ENCODE data around the gene PTEN. TPM values are rescaled to one million over a fixed set of nuclear protein-coding genes. Genes with fewer than 3 reads are reported as not detected.
"Not testable (repeated sequence)": the region's sequence is repeated elsewhere in the genome, so short reads cannot be mapped to it uniquely, and the experiment has no call there.

PTEN gene
- total RNA-seq, 2 experiments from 2014 or later, result 79.8 to 86.0 TPM

- DNase-seq (no peak), ATAC-seq (ENCODE audit: poor library complexity) (no peak)
- Histone ChIP-seq H3K27me3 (ENCODE audit: control insufficient read depth in 1 of 2, insufficient read depth in 2 of 2, low read length in 2 of 2) (no peaks in the 10 kb centered on the region), H3K4me3 (ENCODE audit: low read length) (no peak overlapping the region), H3K36me3 (ENCODE audit: insufficient read depth, low read length) (peaks cover 10% of the 10 kb centered on the region), H3K27ac (ENCODE audit: low read depth in 1 of 2, low read length in 2 of 2) (no peak overlapping the region), H3K9me3 (ENCODE audit: control insufficient read depth in 1 of 2, insufficient read depth in 1 of 2, low read length in 2 of 2) (no peaks in the 10 kb centered on the region), H3K4me1 (ENCODE audit: insufficient read depth, low read length) (no peaks in the 10 kb centered on the region)
- Mint-ChIP-seq H3K9me3 (no peaks in the 10 kb centered on the region), H3K4me1 (ENCODE audit: low read depth) (peaks cover 70% of the 10 kb centered on the region), H3K27me3 (no peaks in the 10 kb centered on the region), H3K4me3 (peak overlapping the region; percentile 0), H3K27ac (peak overlapping the region; percentile 4), H3K36me3 (ENCODE audit: low read depth) (peaks cover 68% of the 10 kb centered on the region)
- no peak for TF ChIP-seq CTCF (IDR thresholded peaks at IDR 0.05)
- POLR2A ChIA-PET, result interaction anchor here (1.6 to 1.8 kb wide), 2 partner anchors 15 to 17 kb away, joined by 5 to 8 read pairs; partner anchors contain the start of genes KLLN and PTEN
- CTCF ChIA-PET, result interaction anchor here (0.6 to 0.9 kb wide), 2 partner anchors 13 to 45 kb away, joined by 3 to 4 read pairs; no protein-coding TSS in a partner anchor
- intact Hi-C loops (cut with DNase I, micrococcal nuclease), result no loop called here
Measured at GRCh38 chr10:87878664-87879459, 15.4 kb downstream of the PTEN start.

DNA sequence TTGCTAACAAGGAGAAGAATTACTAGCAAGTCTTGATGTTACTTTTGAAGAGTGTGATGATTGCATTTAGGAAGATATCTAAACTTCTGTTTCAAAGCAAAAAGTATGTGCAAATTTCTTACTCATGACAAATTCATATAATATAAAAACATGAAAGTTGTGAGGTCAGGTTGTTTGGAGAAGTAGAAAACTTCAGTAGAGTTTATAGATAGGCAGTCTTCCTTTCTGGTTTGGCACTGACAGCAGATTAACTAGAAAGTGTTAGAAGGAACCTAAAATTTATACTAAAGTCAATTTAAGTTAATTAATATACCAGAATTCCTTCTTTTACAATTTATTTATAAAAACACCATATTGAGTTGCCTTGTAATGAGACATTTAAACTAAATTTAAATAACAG lies 16.9 kb downstream of the PTEN start:
- H3K9me3 Mint-ChIP-seq, result no peaks in the 10 kb centered on the region
- no peak overlapping the region for H3K4me3 Mint-ChIP-seq
- no peaks in the 10 kb centered on the region for H3K27me3 ChIP-seq (ENCODE audit: control insufficient read depth in 1 of 2, insufficient read depth in 2 of 2, low read length in 2 of 2)
- H3K4me1 Mint-ChIP-seq (ENCODE audit: low read depth), result peaks cover 59% of the 10 kb centered on the region
- H3K27me3 Mint-ChIP-seq, result no peaks in the 10 kb centered on the region
- no peak overlapping the region for H3K4me3 ChIP-seq (ENCODE audit: low read length)
- intact Hi-C loops (cut with DNase I, micrococcal nuclease), result loop anchor here in 1 of 2 experiments (5.0 kb wide), 1 partner anchor 37 kb away; no protein-coding TSS in a partner anchor
- no peak for TF ChIP-seq CTCF (IDR thresholded peaks at IDR 0.05)
- no peaks in the 10 kb centered on the region for H3K4me1 ChIP-seq (ENCODE audit: insufficient read depth, low read length)
- no peak for ATAC-seq (ENCODE audit: poor library complexity)
- CTCF ChIA-PET, result no interaction called here
- no peak for DNase-seq
- no peaks in the 10 kb centered on the region for H3K9me3 ChIP-seq (ENCODE audit: control insufficient read depth in 1 of 2, insufficient read depth in 1 of 2, low read length in 2 of 2)
- no peak overlapping the region for H3K27ac ChIP-seq (ENCODE audit: low read depth in 1 of 2, low read length in 2 of 2)
- peak overlapping the region; percentile 24 for H3K27ac Mint-ChIP-seq
- POLR2A ChIA-PET, result interaction anchor here (1.8 kb wide), 1 partner anchor 16 kb away, joined by 8 read pairs; the partner anchor contains the start of genes KLLN and PTEN
- peaks cover 68% of the 10 kb centered on the region for H3K36me3 Mint-ChIP-seq (ENCODE audit: low read depth)
- H3K36me3 ChIP-seq (ENCODE audit: insufficient read depth, low read length), result peaks cover 11% of the 10 kb centered on the region

- POLR2A ChIA-PET, result interaction anchor here (0.6 to 1.7 kb wide), 4 partner anchors 9 to 17 kb away, joined by 3 to 5 read pairs (median 3); partner anchors contain the start of gene PTEN
- peaks cover 22% of the 10 kb centered on the region for H3K36me3 ChIP-seq (ENCODE audit: insufficient read depth, low read length)
- not testable (repeated sequence) for H3K9me3 Mint-ChIP-seq; DNase-seq; H3K27me3 Mint-ChIP-seq; ATAC-seq (ENCODE audit: poor library complexity); H3K4me3 ChIP-seq (ENCODE audit: low read length); H3K27ac ChIP-seq (ENCODE audit: low read depth in 1 of 2, low read length in 2 of 2); H3K4me3 Mint-ChIP-seq; H3K9me3 ChIP-seq (ENCODE audit: control insufficient read depth in 1 of 2, insufficient read depth in 1 of 2, low read length in 2 of 2); H3K27me3 ChIP-seq (ENCODE audit: control insufficient read depth in 1 of 2, insufficient read depth in 2 of 2, low read length in 2 of 2); H3K4me1 ChIP-seq (ENCODE audit: insufficient read depth, low read length); H3K27ac Mint-ChIP-seq
- Mint-ChIP-seq H3K36me3 (ENCODE audit: low read depth) (peaks cover 75% of the 10 kb centered on the region), H3K4me1 (ENCODE audit: low read depth) (peaks cover 62% of the 10 kb centered on the region)
- intact Hi-C loops (cut with DNase I, micrococcal nuclease), result loop anchor here in 1 of 2 experiments (5.0 kb wide), 1 partner anchor 36 kb away; no protein-coding TSS in a partner anchor
- CTCF ChIA-PET, result interaction anchor here (1.2 kb wide), 1 partner anchor 16 kb away, joined by 3 read pairs; no protein-coding TSS in a partner anchor
Measured at GRCh38 chr10:87881373-87882059, 18.1 kb downstream of the PTEN start.

All from CD4-positive, alpha-beta T cell (primary cell).